ENCODE data around the gene SSU72.
"Not testable (repeated sequence)": the region's sequence is repeated elsewhere in the genome, so short reads cannot be mapped to it uniquely, and the experiment has no call there.

The SSU72 gene

GRCh38 chr1:1595341-1595740 is 20.7 kb upstream of the SSU72 start:
- DNase-seq (ENCODE audit: low spot score), result not testable (repeated sequence)

- no peak for DNase-seq (ENCODE audit: low spot score)
Observed at GRCh38 chr1:1594602-1595260, 20.1 kb upstream of the SSU72 start.

DNA sequence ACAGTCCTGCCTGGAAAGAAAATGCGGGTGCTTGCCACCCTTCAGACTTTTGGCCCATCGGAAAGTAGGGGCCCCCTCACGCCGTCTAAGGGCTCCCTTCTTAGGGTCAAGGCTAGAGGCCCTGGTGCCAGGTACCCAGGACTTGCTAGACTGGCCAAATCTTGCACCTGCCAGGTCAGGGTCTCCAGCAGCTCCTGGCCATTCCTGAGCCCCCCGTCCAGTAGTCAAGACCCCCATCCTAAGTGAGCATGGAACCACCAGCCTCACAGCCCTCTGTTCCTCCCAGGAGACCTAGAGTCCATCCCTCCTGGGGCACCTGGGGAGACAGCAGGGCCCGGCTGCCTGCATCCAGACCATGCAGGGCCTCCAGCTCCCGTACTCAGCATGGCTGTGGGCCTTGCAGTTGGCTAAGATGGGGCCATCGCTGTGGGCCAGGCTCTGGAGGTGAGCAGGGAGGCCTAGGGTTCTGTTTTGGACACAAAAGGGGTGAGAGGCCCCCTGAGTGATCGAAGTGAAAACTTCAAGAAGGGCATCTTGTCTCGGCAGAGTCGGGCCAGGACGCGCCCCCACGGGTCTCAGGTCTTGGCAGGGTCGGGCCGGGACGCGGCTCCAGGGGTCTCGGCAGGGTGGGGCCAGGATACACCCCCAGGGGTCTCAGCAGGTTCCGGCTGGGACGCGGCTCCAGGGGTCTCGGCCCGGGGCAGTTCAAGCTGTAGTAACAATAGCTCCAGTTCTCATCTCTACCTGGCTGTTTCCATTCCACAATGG is 19.4 kb upstream of the SSU72 start:
- no peak for DNase-seq (ENCODE audit: low spot score)

DNA sequence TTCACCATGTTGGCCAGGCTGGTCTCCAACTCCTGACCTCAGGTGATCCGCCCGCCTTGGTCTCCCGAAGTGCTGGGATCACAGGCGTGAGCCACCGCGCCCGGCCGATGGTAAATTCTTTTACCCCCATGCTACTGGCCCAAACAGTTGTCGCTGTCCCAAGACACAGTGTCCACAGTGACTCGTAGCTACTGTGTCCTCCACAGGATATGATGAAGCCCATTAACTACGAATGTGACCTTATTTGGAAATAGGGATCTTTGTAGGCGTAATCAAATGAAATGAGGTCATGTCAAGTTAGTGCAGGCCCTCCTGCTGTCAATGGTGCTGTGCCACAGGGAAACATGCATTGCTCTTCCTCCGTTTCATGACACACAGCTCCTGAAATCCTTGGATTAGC is 16.8 kb upstream of the SSU72 start:
- DNase-seq (ENCODE audit: low spot score), result peak; percentile 68

GRCh38 chr1:1583347-1584010 is 8.8 kb upstream of the SSU72 start:
- no peak for DNase-seq (ENCODE audit: low spot score)

DNA sequence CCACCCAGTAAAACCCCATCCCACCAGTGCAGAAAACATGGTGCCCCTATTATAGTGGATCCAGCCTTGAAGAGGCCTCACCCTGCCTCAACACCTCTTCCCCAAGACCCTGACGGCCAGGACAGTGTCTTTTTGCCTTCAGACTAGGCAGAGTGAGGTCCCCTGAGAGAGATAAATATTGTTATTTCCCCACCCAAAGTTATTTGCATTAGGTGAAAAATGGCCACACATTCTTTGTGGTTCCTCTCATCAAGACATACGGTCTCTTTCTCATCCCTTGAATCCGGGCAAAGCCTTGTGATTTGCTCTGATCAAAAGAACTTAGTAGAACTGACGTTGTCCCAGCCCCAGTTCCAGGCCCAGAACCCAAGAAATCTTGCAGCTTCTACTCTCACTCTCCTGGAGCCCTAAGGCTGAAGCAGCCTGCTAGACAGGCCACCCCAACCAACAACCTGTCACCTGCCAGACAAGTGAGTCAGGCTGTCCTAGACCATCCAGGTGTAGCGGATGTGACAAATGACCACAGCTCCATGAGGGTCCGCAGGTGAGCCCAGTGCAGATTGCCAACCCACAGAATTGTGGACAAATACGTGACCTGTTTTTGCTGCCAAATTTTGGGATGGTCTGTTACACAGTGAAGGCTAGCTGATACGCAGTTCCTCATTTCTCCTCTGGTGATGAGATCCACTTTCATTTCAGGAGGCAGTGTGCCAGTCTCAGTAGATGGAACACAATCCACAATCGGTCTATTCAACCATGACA is 8.1 kb upstream of the SSU72 start:
- DNase-seq (ENCODE audit: low spot score), result no peak

DNA sequence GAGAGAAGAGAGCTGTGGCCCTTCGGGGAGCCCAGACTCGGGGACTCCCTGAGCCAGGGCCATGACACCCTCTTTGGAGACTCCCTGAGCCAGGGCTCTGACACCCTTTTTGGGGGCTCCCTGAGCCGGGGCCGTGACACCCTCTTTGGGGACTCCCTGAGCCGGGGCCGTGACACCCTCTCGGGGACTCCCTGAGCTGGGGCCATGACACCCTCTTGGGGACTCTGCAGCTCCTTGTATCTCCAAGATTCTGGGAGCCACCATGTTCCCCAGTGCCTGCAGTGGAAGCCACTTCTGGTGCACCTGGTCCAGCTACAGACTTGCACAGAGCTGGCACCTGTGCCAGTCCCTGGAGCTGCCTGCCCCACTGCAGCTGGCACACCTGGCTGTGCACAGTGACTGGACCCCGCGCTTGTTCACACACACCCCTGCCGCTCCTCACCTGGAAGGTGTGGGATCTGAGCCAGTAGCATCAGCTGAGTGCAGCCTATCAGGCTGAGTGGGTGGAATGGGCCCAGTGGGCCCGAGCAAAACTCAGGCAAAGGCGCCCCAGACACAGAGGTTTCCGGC is 3.8 kb upstream of the SSU72 start:
- DNase-seq (ENCODE audit: low spot score), result no peak

DNA sequence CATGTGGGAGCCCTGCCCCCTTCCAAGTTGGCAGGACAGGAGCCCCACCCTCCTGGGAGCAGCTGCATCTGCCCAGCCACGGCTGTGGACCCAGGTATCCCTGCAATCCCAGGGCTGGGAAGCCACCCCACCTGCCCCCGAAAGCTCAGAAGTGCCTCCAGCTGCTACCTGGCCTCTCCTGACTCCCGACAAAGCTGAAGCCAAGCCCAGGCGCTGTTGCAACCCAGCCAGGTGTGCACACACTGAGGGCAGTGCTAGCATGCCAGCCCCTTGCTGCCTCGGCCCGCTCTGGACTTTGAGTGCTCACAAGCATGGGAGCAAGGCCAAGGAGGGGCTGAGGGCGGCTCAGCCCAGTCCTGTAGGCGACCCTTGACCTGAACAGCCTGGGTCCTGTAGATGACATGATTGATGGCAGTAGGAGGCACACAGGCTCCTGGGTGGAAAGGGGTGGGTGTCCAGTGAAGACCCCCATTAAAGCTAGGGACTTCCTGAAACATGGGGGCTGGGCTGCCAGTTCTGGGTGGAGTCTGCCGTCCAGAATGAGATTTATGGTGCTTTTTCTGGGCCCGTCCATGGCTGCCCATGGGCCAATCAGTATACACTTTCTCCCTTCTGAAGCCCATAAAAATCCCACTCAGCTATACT is 2.8 kb upstream of the SSU72 start:
- no peak for DNase-seq (ENCODE audit: low spot score)

GRCh38 chr1:1573843-1574720 is 581 bp downstream of the SSU72 start:
- no peak for DNase-seq (ENCODE audit: low spot score)

DNA sequence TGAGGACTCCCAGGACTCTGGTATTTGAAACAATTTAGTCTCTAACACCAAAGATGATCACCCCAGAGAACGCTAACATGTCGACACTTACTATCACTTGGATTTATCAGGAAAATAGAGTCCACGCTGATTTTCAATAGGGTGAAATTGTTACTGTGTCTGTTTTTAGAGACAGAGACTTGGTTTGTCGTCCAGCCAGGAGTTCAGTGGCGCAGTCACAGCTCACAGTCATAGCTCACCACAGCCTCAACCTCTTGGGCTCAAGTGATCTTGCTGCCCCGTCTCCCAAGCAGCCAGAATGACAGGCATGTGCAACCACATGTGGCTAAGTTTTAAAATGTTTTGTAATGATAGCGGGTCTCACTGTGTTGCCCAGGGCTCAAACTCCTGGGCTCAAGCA is 5.3 kb downstream of the SSU72 start:
- DNase-seq (ENCODE audit: low spot score), result no peak

DNA sequence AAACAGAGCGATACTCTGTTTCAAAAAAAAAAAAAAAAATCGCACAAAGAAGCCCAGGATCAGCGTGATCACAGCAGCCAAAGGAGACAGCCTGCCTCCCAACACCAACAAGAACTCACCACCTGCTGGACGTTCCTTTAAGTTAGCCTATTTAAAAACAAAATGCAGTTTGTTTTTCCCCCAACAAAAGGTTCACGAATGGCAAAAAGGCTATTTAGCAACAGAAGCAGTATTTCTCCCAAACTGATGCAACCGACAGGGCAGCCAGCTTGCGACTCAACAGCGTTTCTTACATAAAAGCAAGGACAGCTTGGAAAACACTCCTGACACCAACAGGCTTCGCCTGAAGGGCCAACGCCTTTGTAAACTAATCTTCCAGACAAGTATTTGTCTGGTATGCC is 6.8 kb downstream of the SSU72 start:
- no peak for DNase-seq (ENCODE audit: low spot score)

- DNase-seq (ENCODE audit: low spot score), result peak; percentile 66
Observed at GRCh38 chr1:1567152-1567875, 7.3 kb downstream of the SSU72 start.

DNA sequence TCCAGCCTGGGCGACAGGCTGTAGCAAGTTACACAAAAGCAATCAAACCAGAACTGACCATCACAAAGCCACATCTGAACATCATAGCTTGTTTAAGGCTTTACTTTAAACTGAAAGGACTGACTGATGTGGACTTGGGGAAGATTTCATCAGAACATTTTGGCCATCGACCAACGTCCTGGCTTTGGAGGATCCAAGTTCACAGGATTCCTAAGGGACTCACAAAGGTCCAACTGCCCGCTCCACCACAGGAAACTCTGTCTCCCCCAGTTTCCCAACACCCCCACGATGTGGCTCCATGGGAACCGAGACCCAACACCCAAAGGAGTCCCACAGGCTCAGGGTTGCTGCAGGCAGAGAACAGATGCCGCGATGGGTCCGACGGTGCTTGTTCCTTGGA is 9.3 kb downstream of the SSU72 start:
- no peak for DNase-seq (ENCODE audit: low spot score)

DNA sequence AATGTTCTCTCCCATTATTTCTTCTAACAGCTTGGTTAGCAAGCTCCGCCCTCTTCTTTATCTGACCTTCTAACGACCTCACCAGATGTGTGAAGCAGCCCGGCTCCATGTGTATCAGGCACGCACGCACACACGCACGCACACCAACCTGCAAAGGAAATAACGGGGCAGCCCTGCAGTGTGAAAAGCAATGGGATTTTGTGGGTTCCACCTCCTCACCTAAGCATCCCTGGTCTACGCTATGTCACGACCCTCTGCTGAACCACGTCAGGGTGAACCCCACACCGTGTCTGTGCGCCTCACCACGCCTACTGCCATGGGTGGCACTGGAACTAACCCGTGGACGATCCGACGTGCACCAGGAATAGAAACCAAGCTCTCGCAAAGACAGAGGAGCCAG is 10.4 kb downstream of the SSU72 start:
- DNase-seq (ENCODE audit: low spot score), result no peak

DNA sequence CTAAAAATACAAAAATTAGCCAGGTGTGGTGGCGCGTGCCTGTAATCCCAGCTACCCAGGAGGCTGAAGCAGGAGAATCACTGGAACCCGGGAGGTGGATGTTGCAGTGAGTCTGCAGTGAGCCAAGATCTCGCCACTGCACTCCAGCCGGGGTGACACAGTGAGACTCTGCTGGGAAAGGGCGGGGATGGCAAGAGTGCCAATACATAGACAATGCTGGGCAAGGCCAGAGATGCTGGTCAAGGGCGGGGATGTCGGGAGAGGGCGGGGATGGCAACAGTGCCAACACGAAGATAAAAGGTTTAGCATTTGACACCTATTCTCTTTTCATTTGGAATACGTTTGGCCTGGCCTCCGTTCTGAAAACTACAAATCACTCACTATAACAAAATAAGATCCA is 11.0 kb downstream of the SSU72 start:
- no peak for DNase-seq (ENCODE audit: low spot score)

- DNase-seq (ENCODE audit: low spot score), result no peak
Observed at GRCh38 chr1:1562556-1563195, 12.0 kb downstream of the SSU72 start.

GRCh38 chr1:1561801-1562470 is 12.7 kb downstream of the SSU72 start:
- no peak for DNase-seq (ENCODE audit: low spot score)

DNA sequence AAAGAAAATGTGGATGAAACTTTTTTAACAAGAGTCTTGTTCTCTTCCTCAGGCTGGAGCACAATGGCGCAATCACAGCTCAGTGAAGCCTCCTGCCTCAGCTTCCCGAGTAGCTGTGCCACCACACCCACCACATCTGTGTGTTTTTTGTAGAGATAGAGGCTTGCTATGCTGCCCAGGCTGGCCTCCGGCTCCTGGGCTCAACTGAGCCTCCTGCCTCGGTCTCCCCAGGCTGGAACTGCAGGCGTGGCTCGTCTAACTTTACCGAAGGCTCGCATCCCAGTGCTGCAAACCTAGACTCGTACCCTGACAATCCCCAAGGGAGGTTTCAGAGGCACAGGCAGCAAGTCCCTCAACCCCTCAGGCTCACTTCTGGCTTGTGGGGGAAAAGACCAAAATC is 14.5 kb downstream of the SSU72 start:
- DNase-seq (ENCODE audit: low spot score), result no peak

DNA sequence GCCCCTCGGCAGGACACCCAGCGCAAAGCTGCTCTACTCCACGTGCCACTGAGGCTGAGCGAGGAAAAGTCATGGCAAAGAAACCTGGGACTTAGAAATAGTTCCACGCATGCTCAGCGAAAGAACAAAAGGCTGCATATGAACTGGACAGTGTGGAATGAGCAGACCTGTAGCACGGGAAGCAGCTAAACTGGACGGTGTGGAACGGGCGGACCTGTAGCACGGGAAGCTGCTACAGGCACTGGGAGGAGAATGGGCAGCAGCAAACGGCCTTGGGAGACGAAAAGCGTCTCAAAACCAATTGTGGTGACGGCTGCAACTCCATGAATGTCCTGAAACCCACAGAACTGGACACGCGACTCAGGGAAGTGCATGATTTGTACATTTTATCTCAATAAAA is 15.6 kb downstream of the SSU72 start:
- no peak for DNase-seq (ENCODE audit: low spot score)

All from kidney capillary endothelial cell (primary cell).